GM21529 (cell line): ENCODE measurements around the gene PITX3.

ENCODE experiments used
- ATAC-seq: cut with Tn5 transposase; IDR thresholded peaks from one replicate; pipeline ENCODE4 v1.9.1; 2021; ENCODE audit not compliant: unreplicated experiment

The PITX3 gene

GRCh38 chr10:102185811-102186527 lies 55.3 kb downstream of the PITX3 start:
- no peak for ATAC-seq

- no peak for ATAC-seq
These were observed 56.0 kb downstream of the PITX3 start for GRCh38 chr10:102185272-102185671.

DNA sequence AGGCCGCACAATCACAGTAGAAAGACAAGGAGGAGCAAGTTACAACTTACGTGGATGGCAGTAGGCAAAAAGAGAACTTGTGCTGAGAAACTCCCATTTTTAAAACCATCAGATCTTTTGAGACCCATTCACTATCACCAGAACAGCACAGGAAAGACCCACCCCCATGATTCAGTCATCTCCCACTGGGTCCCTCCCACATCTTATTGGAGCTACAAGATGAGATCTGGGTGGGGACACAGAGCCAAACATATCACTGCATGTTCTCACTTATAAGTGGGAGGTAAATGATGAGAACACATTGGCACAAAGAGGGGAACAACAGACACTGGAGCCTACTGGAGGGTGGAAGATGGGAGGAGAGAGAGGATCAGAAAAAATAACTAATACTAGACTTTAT lies 56.7 kb downstream of the PITX3 start:
- no peak for ATAC-seq
